SJCRH30 (cell line): Measurements from ENCODE around the gene SLC6A1. TPM values are rescaled to one million over a fixed set of nuclear protein-coding genes. Genes with fewer than 3 reads are reported as not detected.

Experiments
- DNase-seq, 2 experiments: peaks; one replicate each; pipeline ENCODE4 v3.0.0-alpha.2; 2015 to 2020
- H3K27ac ChIP-seq: fragments of 250-450 bp; sonication (Bioruptor Pico); 2 replicates; pipeline ENCODE4 v1.5.1; 2020; ENCODE audit warnings: mild to moderate bottlenecking, moderate library complexity
- H3K27me3 ChIP-seq: fragments of 250-450 bp; sonication (Bioruptor Pico); 2 replicates; pipeline ENCODE4 v1.5.1; 2020; ENCODE audit warnings: mild to moderate bottlenecking, moderate library complexity
- H3K36me3 ChIP-seq: fragments of 250-450 bp; sonication (Bioruptor Pico); 2 replicates; pipeline ENCODE4 v1.5.1; 2020; ENCODE audit warnings: mild to moderate bottlenecking, moderate library complexity
- H3K4me1 ChIP-seq: fragments of 250-450 bp; sonication (Bioruptor Pico); 2 replicates; pipeline ENCODE4 v1.5.1; 2020; ENCODE audit warnings: mild to moderate bottlenecking, moderate library complexity
- H3K4me3 ChIP-seq: fragments of 250-450 bp; sonication (Bioruptor Pico); 2 replicates; pipeline ENCODE4 v1.5.1; 2020; ENCODE audit warnings: mild to moderate bottlenecking, moderate library complexity
- H3K9me3 ChIP-seq: fragments of 250-450 bp; sonication (Bioruptor Pico); replicated peaks from 2 replicates; pipeline ENCODE4 v1.5.1; 2020; ENCODE audit warnings: mild to moderate bottlenecking, moderate library complexity
- total RNA-seq: library from RNA; depleted of rRNA; stranded (reverse); fragments of >200 nt; shearing (Covaris generic); gene quantifications from 2 replicates; pipeline ENCODE4 v1.2.3, GENCODE V29; 2014; rRNA removed

SLC6A1 gene
- total RNA-seq: not detected in 2 replicates

DNA sequence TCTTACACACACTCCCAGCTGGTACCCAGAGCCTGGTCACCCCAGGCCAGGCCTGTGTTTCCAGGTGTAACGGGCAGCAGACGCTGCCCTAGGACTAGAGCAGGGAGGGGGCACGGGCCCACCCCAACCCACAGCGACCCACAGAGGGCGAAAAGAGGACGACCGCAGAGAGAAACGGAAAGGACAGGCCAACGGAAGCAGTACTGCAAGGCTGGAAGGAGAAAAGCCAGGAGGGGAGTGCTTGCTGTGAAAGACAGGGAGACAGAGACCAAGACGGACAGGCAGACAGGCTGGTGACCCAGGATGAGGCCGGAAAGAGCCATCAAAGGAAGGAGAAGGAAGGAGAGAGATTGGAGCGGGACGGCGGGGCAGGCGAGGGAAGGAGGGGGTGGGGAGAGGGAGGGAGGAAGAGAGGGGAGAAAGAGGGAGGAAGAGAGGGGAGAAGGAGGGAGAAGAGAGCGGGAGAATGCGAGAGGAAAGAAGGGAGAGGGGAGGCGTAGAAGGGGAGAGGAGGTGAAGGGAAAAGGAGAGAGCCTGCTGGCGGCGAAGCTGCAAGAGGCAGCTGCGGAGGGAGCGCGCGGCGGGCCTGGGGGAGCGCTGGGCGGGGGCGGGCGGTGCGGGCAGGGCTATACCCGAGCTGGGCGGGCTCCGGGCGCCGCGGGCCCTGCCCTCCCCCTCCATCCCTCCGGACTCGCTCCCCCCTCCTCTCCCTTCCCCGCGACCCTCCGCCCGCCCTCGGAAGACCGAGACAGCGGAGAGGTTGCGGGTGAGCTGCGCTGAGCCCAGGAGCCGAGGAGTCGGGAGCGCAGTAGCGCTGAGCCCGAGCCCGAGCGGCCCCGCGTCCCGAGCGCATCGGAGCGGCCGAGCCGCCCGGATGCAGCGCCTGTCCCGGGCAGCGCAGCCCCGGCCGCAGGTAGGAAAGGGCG, at the start of gene SLC6A1:
Gene SLC6A1, plus strand, starts transcription at position 732 of the 926 bp plus-strand sequence. CDS start 24,464 bp downstream, outside the sequence.
- DNase-seq: no peak
- no peak within 1 kb of the TSS for H3K27ac ChIP-seq
- H3K4me1 ChIP-seq: no peaks in the 10 kb centered on the region
- H3K36me3 ChIP-seq: no peaks in the 10 kb centered on the region
- no peak within 1 kb of the TSS for H3K4me3 ChIP-seq
- H3K9me3 ChIP-seq: no peaks in the 10 kb centered on the region
- H3K27me3 ChIP-seq: no peaks in the 10 kb centered on the region

GRCh38 chr3:10944866-10945265, 47.7 kb upstream of the SLC6A1 start:
- H3K36me3 ChIP-seq: no peaks in the 10 kb centered on the region
- 0 out of 2 replicates have a peak, but pooled peaks cover 8% of the 10 kb centered on the region for H3K27me3 ChIP-seq

DNA sequence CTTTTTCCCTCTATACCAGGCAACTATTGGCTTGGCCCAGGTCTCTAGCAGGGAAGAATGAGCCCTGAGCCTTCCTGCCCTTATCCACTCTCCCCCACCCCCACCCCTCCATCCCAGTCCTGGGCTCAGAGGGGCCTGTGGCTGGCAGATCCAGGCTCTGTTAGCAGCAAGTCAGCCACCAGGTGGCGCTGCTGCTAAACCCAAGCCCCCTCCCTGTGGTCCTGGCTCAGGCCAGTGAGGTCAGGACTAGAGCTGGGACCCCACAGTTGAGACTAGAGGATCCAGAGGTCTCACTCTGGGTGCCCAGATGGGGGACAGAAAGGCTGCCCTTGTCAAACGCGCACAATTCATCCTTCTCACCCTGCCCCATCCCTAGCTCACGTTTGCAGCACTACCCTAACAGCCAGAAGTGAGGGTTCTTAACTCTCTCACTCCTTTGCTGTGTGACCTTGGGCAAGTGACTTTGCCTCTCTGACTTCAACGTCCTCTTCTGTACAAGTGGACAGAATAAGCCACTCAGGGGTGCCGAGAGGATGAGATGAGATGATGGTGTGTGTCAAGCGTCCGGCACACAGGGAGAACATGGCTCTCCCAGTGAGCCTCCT, 46.8 kb upstream of the SLC6A1 start:
- 0 out of 2 replicates have a peak, but pooled peaks cover 8% of the 10 kb centered on the region for H3K27me3 ChIP-seq
- peak; percentile 68 to 85 for DNase-seq
- no peak overlapping the region for H3K27ac ChIP-seq
- 0 out of 2 replicates have a peak, but pooled peaks cover 3% of the 10 kb centered on the region for H3K4me1 ChIP-seq
- H3K36me3 ChIP-seq: no peaks in the 10 kb centered on the region
- no peaks in the 10 kb centered on the region for H3K9me3 ChIP-seq
- H3K4me3 ChIP-seq: no peak overlapping the region

More at GRCh38 chr3:10944866-10945265, 47.7 kb upstream of the SLC6A1 start:
- Histone ChIP-seq H3K4me1 (0 out of 2 replicates have a peak, but pooled peaks cover 3% of the 10 kb centered on the region), H3K4me3 (no peak overlapping the region), H3K27ac (no peak overlapping the region), H3K9me3 (no peaks in the 10 kb centered on the region)
- DNase-seq: no peak

DNA sequence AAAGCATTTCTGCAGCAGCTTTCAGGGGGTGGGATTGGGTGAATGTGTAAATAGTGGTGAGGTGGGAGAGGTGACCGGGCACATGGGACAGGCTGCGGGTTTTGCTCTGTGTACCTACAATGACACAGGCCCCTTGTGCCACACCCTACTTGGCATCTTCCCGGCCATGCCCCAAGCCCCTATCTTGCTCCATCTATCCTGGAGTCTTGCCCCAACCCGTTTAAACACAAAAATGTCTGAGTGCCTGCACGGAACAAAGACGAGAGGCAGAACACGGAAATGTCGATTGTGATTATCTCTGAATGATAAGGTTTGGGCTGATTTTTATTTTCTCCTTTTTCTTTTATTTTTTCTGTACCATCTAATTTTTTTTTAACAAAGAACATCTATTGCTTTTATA, 46.0 kb upstream of the SLC6A1 start:
- no peak for DNase-seq
- Histone ChIP-seq H3K9me3 (no peaks in the 10 kb centered on the region), H3K36me3 (no peaks in the 10 kb centered on the region), H3K4me1 (0 out of 2 replicates have a peak, but pooled peaks cover 5% of the 10 kb centered on the region), H3K27me3 (0 out of 2 replicates have a peak, but pooled peaks cover 8% of the 10 kb centered on the region), H3K4me3 (no peak overlapping the region), H3K27ac (no peak overlapping the region)

GRCh38 chr3:10948326-10948725, 44.2 kb upstream of the SLC6A1 start:
- 0 out of 2 replicates have a peak, but pooled peaks cover 2% of the 10 kb centered on the region for H3K4me1 ChIP-seq
- H3K4me3 ChIP-seq: no peak overlapping the region
- 0 out of 2 replicates have a peak, but pooled peaks cover 8% of the 10 kb centered on the region for H3K27me3 ChIP-seq
- no peaks in the 10 kb centered on the region for H3K36me3 ChIP-seq
- no peaks in the 10 kb centered on the region for H3K9me3 ChIP-seq
- no peak overlapping the region for H3K27ac ChIP-seq
- no peak for DNase-seq

DNA sequence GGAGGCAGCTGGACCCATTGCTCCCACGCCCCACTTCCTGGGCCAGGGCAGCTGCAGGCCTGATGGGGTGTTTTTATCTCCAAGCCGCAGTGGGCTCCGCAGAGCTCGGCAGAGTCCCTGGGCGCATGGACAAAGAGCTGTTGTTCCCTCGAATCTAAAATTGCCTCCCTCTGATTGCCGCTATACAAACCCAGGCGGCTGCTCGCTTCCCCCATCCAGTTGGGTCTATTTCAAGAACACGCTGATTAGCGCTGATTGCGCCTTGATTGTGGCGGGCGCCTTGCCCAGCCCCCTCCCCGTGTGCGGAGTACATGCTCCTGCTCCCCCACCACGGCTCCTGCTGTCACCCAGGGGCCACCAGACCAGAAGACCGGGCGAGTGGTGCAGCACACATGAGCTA, 43.4 kb upstream of the SLC6A1 start:
- H3K4me1 ChIP-seq: peaks cover 5% of the 10 kb centered on the region; the same call in 1 of the 2 replicates
- no peaks in the 10 kb centered on the region for H3K36me3 ChIP-seq
- H3K27ac ChIP-seq: no peak overlapping the region
- peak; percentile 44 to 60 for DNase-seq
- 0 out of 2 replicates have a peak, but pooled peaks cover 8% of the 10 kb centered on the region for H3K27me3 ChIP-seq
- no peak overlapping the region for H3K4me3 ChIP-seq
- no peaks in the 10 kb centered on the region for H3K9me3 ChIP-seq

- no peak overlapping the region for H3K4me3 ChIP-seq
- no peaks in the 10 kb centered on the region for H3K36me3 ChIP-seq
- H3K27me3 ChIP-seq: 0 out of 2 replicates have a peak, but pooled peaks cover 8% of the 10 kb centered on the region
- no peak overlapping the region for H3K27ac ChIP-seq
- peaks cover 17% of the 10 kb centered on the region for H3K4me1 ChIP-seq
- peak; percentile 41 to 72 for DNase-seq
- H3K9me3 ChIP-seq: no peaks in the 10 kb centered on the region
Measured at GRCh38 chr3:10950476-10951294, 41.9 kb upstream of the SLC6A1 start.

- DNase-seq: no peak
- H3K27ac ChIP-seq: no peak overlapping the region
- H3K4me3 ChIP-seq: no peak overlapping the region
- H3K36me3 ChIP-seq: no peaks in the 10 kb centered on the region
- peaks cover 22% of the 10 kb centered on the region for H3K4me1 ChIP-seq
- 0 out of 2 replicates have a peak, but pooled peaks cover 8% of the 10 kb centered on the region for H3K27me3 ChIP-seq
- H3K9me3 ChIP-seq: no peaks in the 10 kb centered on the region
Measured at GRCh38 chr3:10951295-10951926, 41.1 kb upstream of the SLC6A1 start.

GRCh38 chr3:10952525-10952924, 40.0 kb upstream of the SLC6A1 start:
- H3K27me3 ChIP-seq: 0 out of 2 replicates have a peak, but pooled peaks cover 8% of the 10 kb centered on the region
- peaks cover 34% of the 10 kb centered on the region for H3K4me1 ChIP-seq
- DNase-seq: no peak
- no peaks in the 10 kb centered on the region for H3K36me3 ChIP-seq
- H3K4me3 ChIP-seq: no peak overlapping the region
- H3K27ac ChIP-seq: no peak overlapping the region
- H3K9me3 ChIP-seq: no peaks in the 10 kb centered on the region

DNA sequence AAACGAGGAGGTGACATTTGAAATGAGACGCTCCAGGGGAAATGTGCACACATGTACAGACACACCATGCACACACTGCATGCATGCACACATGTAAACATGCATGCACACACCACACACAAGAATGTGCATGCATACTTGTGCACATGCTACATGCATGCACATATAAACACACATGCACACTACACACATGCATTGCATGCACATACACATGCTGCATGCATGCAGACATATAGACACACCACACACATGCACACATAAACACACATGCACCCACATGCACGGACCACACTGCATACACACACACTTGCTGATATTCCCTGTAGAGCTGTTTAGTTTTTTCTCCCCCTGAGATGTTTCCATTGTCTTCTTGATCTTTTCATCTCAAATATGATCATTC, 37.8 kb upstream of the SLC6A1 start:
- H3K4me1 ChIP-seq: peaks cover 52% of the 10 kb centered on the region
- H3K36me3 ChIP-seq: no peaks in the 10 kb centered on the region
- peak overlapping the region; percentile 99 for H3K27ac ChIP-seq
- DNase-seq: no peak
- no peak overlapping the region for H3K4me3 ChIP-seq
- H3K27me3 ChIP-seq: no peaks in the 10 kb centered on the region
- no peaks in the 10 kb centered on the region for H3K9me3 ChIP-seq

GRCh38 chr3:10955711-10956453, 36.7 kb upstream of the SLC6A1 start:
- peak; percentile 95 to 96 for DNase-seq
- peak overlapping the region; percentile 12; the same call in 1 of the 2 replicates for H3K4me3 ChIP-seq
- no peaks in the 10 kb centered on the region for H3K27me3 ChIP-seq
- H3K27ac ChIP-seq: peak overlapping the region; percentile 99
- peaks cover 52% of the 10 kb centered on the region for H3K4me1 ChIP-seq
- H3K36me3 ChIP-seq: no peaks in the 10 kb centered on the region
- H3K9me3 ChIP-seq: no peaks in the 10 kb centered on the region

GRCh38 chr3:10956531-10956930, 36.0 kb upstream of the SLC6A1 start:
- DNase-seq: no peak
- H3K4me3 ChIP-seq: no peak overlapping the region
- H3K4me1 ChIP-seq: peaks cover 49% of the 10 kb centered on the region
- peak overlapping the region; percentile 99 for H3K27ac ChIP-seq
- H3K36me3 ChIP-seq: no peaks in the 10 kb centered on the region
- H3K9me3 ChIP-seq: no peaks in the 10 kb centered on the region
- no peaks in the 10 kb centered on the region for H3K27me3 ChIP-seq

- Histone ChIP-seq H3K36me3 (no peaks in the 10 kb centered on the region), H3K27me3 (no peaks in the 10 kb centered on the region), H3K4me3 (no peak overlapping the region), H3K27ac (peak overlapping the region; percentile 99), H3K4me1 (peaks cover 49% of the 10 kb centered on the region), H3K9me3 (no peaks in the 10 kb centered on the region)
- DNase-seq: peak; percentile 35 to 56
Measured at GRCh38 chr3:10956986-10957385, 35.6 kb upstream of the SLC6A1 start.
